ENCODE measurements around the gene ANKRD17.

The ANKRD17 gene

GRCh38 chr4:73161527-73162185 lies 96.9 kb downstream of the ANKRD17 start:
- Histone ChIP-seq H3K4me3 (ENCODE audit: low read depth in 1 of 2, low read length in 2 of 2) (no peak overlapping the region), H3K4me1 (ENCODE audit: control insufficient read depth in 1 of 2, insufficient read depth in 2 of 2, low read length in 2 of 2) (no peaks in the 10 kb centered on the region), H3K27me3 (ENCODE audit: low read depth, low read length) (no peaks in the 10 kb centered on the region), H3K27ac (ENCODE audit: low read length) (no peak overlapping the region), H3K9me3 (ENCODE audit: control insufficient read depth in 1 of 2, low read length in 2 of 2) (peaks cover 0 to 6% of the 10 kb centered on the region in 2 donors), H3K36me3 (ENCODE audit: control insufficient read depth in 1 of 2, insufficient read depth in 2 of 2, low read length in 2 of 2) (peaks cover 20 to 26% of the 10 kb centered on the region in 2 donors)

- Histone ChIP-seq H3K9me3 (ENCODE audit: control insufficient read depth in 1 of 2, low read length in 2 of 2) (no peaks in the 10 kb centered on the region), H3K27ac (ENCODE audit: low read length) (no peak overlapping the region), H3K4me1 (ENCODE audit: control insufficient read depth in 1 of 2, insufficient read depth in 2 of 2, low read length in 2 of 2) (no peaks in the 10 kb centered on the region), H3K27me3 (ENCODE audit: low read depth, low read length) (no peaks in the 10 kb centered on the region), H3K4me3 (ENCODE audit: low read depth in 1 of 2, low read length in 2 of 2) (no peak overlapping the region), H3K36me3 (ENCODE audit: control insufficient read depth in 1 of 2, insufficient read depth in 2 of 2, low read length in 2 of 2) (peaks cover 15 to 26% of the 10 kb centered on the region in 2 donors)
Observed at GRCh38 chr4:73156394-73156793, 102.2 kb downstream of the ANKRD17 start.

GRCh38 chr4:73152893-73153292 lies 105.7 kb downstream of the ANKRD17 start:
- peaks cover 24 to 25% of the 10 kb centered on the region in 2 donors for H3K36me3 ChIP-seq (ENCODE audit: control insufficient read depth in 1 of 2, insufficient read depth in 2 of 2, low read length in 2 of 2)

GRCh38 chr4:73142995-73143547 lies 115.5 kb downstream of the ANKRD17 start:
- Histone ChIP-seq H3K27ac (ENCODE audit: low read length) (no peak overlapping the region), H3K4me1 (ENCODE audit: control insufficient read depth in 1 of 2, insufficient read depth in 2 of 2, low read length in 2 of 2) (no peaks in the 10 kb centered on the region), H3K9me3 (ENCODE audit: control insufficient read depth in 1 of 2, low read length in 2 of 2) (no peaks in the 10 kb centered on the region), H3K4me3 (ENCODE audit: low read depth in 1 of 2, low read length in 2 of 2) (no peak overlapping the region), H3K27me3 (ENCODE audit: low read depth, low read length) (no peaks in the 10 kb centered on the region), H3K36me3 (ENCODE audit: control insufficient read depth in 1 of 2, insufficient read depth in 2 of 2, low read length in 2 of 2) (peaks cover 31 to 74% of the 10 kb centered on the region in 2 donors)

More at GRCh38 chr4:73152893-73153292, 105.7 kb downstream of the ANKRD17 start:
- Histone ChIP-seq H3K4me1 (ENCODE audit: control insufficient read depth in 1 of 2, insufficient read depth in 2 of 2, low read length in 2 of 2) (no peaks in the 10 kb centered on the region), H3K27ac (ENCODE audit: low read length) (no peak overlapping the region), H3K9me3 (ENCODE audit: control insufficient read depth in 1 of 2, low read length in 2 of 2) (no peaks in the 10 kb centered on the region), H3K27me3 (ENCODE audit: low read depth, low read length) (no peaks in the 10 kb centered on the region), H3K4me3 (ENCODE audit: low read depth in 1 of 2, low read length in 2 of 2) (no peak overlapping the region)

GRCh38 chr4:73139991-73140390 lies 118.6 kb downstream of the ANKRD17 start:
- H3K9me3 ChIP-seq (ENCODE audit: control insufficient read depth in 1 of 2, low read length in 2 of 2): no peaks in the 10 kb centered on the region
- H3K4me3 ChIP-seq (ENCODE audit: low read depth in 1 of 2, low read length in 2 of 2): no peak overlapping the region
- no peaks in the 10 kb centered on the region for H3K27me3 ChIP-seq (ENCODE audit: low read depth, low read length)
- H3K27ac ChIP-seq (ENCODE audit: low read length): no peak overlapping the region
- no peaks in the 10 kb centered on the region for H3K4me1 ChIP-seq (ENCODE audit: control insufficient read depth in 1 of 2, insufficient read depth in 2 of 2, low read length in 2 of 2)
- peaks cover 33 to 59% of the 10 kb centered on the region in 2 donors for H3K36me3 ChIP-seq (ENCODE audit: control insufficient read depth in 1 of 2, insufficient read depth in 2 of 2, low read length in 2 of 2)

GRCh38 chr4:73139245-73139644 lies 119.4 kb downstream of the ANKRD17 start:
- Histone ChIP-seq H3K9me3 (ENCODE audit: control insufficient read depth in 1 of 2, low read length in 2 of 2) (no peaks in the 10 kb centered on the region), H3K4me1 (ENCODE audit: control insufficient read depth in 1 of 2, insufficient read depth in 2 of 2, low read length in 2 of 2) (no peaks in the 10 kb centered on the region), H3K36me3 (ENCODE audit: control insufficient read depth in 1 of 2, insufficient read depth in 2 of 2, low read length in 2 of 2) (peaks cover 31 to 53% of the 10 kb centered on the region in 2 donors), H3K27ac (ENCODE audit: low read length) (no peak overlapping the region), H3K4me3 (ENCODE audit: low read depth in 1 of 2, low read length in 2 of 2) (no peak overlapping the region), H3K27me3 (ENCODE audit: low read depth, low read length) (no peaks in the 10 kb centered on the region)

- H3K4me1 ChIP-seq (ENCODE audit: control insufficient read depth in 1 of 2, insufficient read depth in 2 of 2, low read length in 2 of 2): no peaks in the 10 kb centered on the region
- no peaks in the 10 kb centered on the region for H3K27me3 ChIP-seq (ENCODE audit: low read depth, low read length)
- H3K27ac ChIP-seq (ENCODE audit: low read length): no peak overlapping the region
- no peak overlapping the region for H3K4me3 ChIP-seq (ENCODE audit: low read depth in 1 of 2, low read length in 2 of 2)
- no peaks in the 10 kb centered on the region for H3K9me3 ChIP-seq (ENCODE audit: control insufficient read depth in 1 of 2, low read length in 2 of 2)
- peaks cover 29 to 42% of the 10 kb centered on the region in 2 donors for H3K36me3 ChIP-seq (ENCODE audit: control insufficient read depth in 1 of 2, insufficient read depth in 2 of 2, low read length in 2 of 2)
Observed at GRCh38 chr4:73137121-73137520, 121.5 kb downstream of the ANKRD17 start.

GRCh38 chr4:73133784-73134183 lies 124.8 kb downstream of the ANKRD17 start:
- no peak overlapping the region for H3K4me3 ChIP-seq (ENCODE audit: low read depth in 1 of 2, low read length in 2 of 2)

GRCh38 chr4:73131281-73131680 lies 127.3 kb downstream of the ANKRD17 start:
- H3K36me3 ChIP-seq (ENCODE audit: control insufficient read depth in 1 of 2, insufficient read depth in 2 of 2, low read length in 2 of 2): peaks cover 12 to 20% of the 10 kb centered on the region in 2 donors
- H3K27ac ChIP-seq (ENCODE audit: low read length): no peak overlapping the region

More at GRCh38 chr4:73133784-73134183, 124.8 kb downstream of the ANKRD17 start:
- no peaks in the 10 kb centered on the region for H3K4me1 ChIP-seq (ENCODE audit: control insufficient read depth in 1 of 2, insufficient read depth in 2 of 2, low read length in 2 of 2)
- H3K36me3 ChIP-seq (ENCODE audit: control insufficient read depth in 1 of 2, insufficient read depth in 2 of 2, low read length in 2 of 2): peaks cover 12 to 26% of the 10 kb centered on the region in 2 donors
- no peaks in the 10 kb centered on the region for H3K9me3 ChIP-seq (ENCODE audit: control insufficient read depth in 1 of 2, low read length in 2 of 2)
- H3K27ac ChIP-seq (ENCODE audit: low read length): no peak overlapping the region
- no peaks in the 10 kb centered on the region for H3K27me3 ChIP-seq (ENCODE audit: low read depth, low read length)

GRCh38 chr4:73129319-73129718 lies 129.3 kb downstream of the ANKRD17 start:
- H3K36me3 ChIP-seq (ENCODE audit: control insufficient read depth in 1 of 2, insufficient read depth in 2 of 2, low read length in 2 of 2): peaks cover 20 to 29% of the 10 kb centered on the region in 2 donors
- H3K4me1 ChIP-seq (ENCODE audit: control insufficient read depth in 1 of 2, insufficient read depth in 2 of 2, low read length in 2 of 2): no peaks in the 10 kb centered on the region
- H3K4me3 ChIP-seq (ENCODE audit: low read depth in 1 of 2, low read length in 2 of 2): no peak overlapping the region
- H3K27ac ChIP-seq (ENCODE audit: low read length): no peak overlapping the region
- no peaks in the 10 kb centered on the region for H3K9me3 ChIP-seq (ENCODE audit: control insufficient read depth in 1 of 2, low read length in 2 of 2)
- no peaks in the 10 kb centered on the region for H3K27me3 ChIP-seq (ENCODE audit: low read depth, low read length)

More at GRCh38 chr4:73131281-73131680, 127.3 kb downstream of the ANKRD17 start:
- Histone ChIP-seq H3K4me3 (ENCODE audit: low read depth in 1 of 2, low read length in 2 of 2) (no peak overlapping the region), H3K4me1 (ENCODE audit: control insufficient read depth in 1 of 2, insufficient read depth in 2 of 2, low read length in 2 of 2) (no peaks in the 10 kb centered on the region), H3K9me3 (ENCODE audit: control insufficient read depth in 1 of 2, low read length in 2 of 2) (no peaks in the 10 kb centered on the region), H3K27me3 (ENCODE audit: low read depth, low read length) (no peaks in the 10 kb centered on the region)

- H3K9me3 ChIP-seq (ENCODE audit: control insufficient read depth in 1 of 2, low read length in 2 of 2): no peaks in the 10 kb centered on the region
- no peaks in the 10 kb centered on the region for H3K27me3 ChIP-seq (ENCODE audit: low read depth, low read length)
- peaks cover 27 to 28% of the 10 kb centered on the region in 2 donors for H3K36me3 ChIP-seq (ENCODE audit: control insufficient read depth in 1 of 2, insufficient read depth in 2 of 2, low read length in 2 of 2)
- no peak overlapping the region for H3K4me3 ChIP-seq (ENCODE audit: low read depth in 1 of 2, low read length in 2 of 2)
- H3K27ac ChIP-seq (ENCODE audit: low read length): no peak overlapping the region
- no peaks in the 10 kb centered on the region for H3K4me1 ChIP-seq (ENCODE audit: control insufficient read depth in 1 of 2, insufficient read depth in 2 of 2, low read length in 2 of 2)
Observed at GRCh38 chr4:73127839-73128453, 130.7 kb downstream of the ANKRD17 start.

Measured in muscle layer of duodenum (tissue), 2 donors.